IPS DF 6.9 (cell line): ENCODE results near the gene TBC1D30.
A peak's percentile ranks its signal among the peaks of the same experiment; 100 is the strongest.

Experiments used
- DNase-seq: peaks from one replicate; pipeline ENCODE4 v3.0.0-alpha.2; 2013; ENCODE audit warnings: low read depth, low spot score
- H3K27ac ChIP-seq: one replicate; pipeline ENCODE4 v1.5.1; 2013; ENCODE audit warnings: low read length, control low read depth
- H3K27me3 ChIP-seq: 2 replicates; pipeline ENCODE4 v1.6.1; 2013; ENCODE audit warnings: mild to moderate bottlenecking, low read length; ENCODE audit not compliant: control insufficient read depth, insufficient read depth
- H3K36me3 ChIP-seq: 2 replicates; pipeline ENCODE4 v1.6.1; 2013; ENCODE audit warnings: low read length; ENCODE audit not compliant: control insufficient read depth, insufficient read depth
- H3K4me1 ChIP-seq: 2 replicates; pipeline ENCODE4 v1.6.1; 2013; ENCODE audit warnings: low read length; ENCODE audit not compliant: control insufficient read depth, insufficient read depth
- H3K4me3 ChIP-seq: 2 replicates; pipeline ENCODE4 v1.5.1; 2013; ENCODE audit warnings: mild to moderate bottlenecking, low read length
- H3K9me3 ChIP-seq: 2 replicates; pipeline ENCODE4 v1.6.1; 2013; ENCODE audit warnings: low read length, inconsistent platforms; ENCODE audit not compliant: control insufficient read depth, insufficient read depth
- WGBS: extraction: QIAGEN DNeasy Blood & Tissue Kit; methylation state at CpG from one replicate; pipeline ENCODE4 v1.1.7; 2013; ENCODE audit warnings: mixed read lengths, missing lambda C conversion rate; ENCODE audit not compliant: insufficient read length, insufficient coverage; 5-methylcytosine and 5-hydroxymethylcytosine counted together

The TBC1D30 gene

GRCh38 chr12:64806593-64807460, 17.6 kb upstream of the TBC1D30 start:
- Histone ChIP-seq H3K4me1 (no peaks in the 10 kb centered on the region), H3K27ac (no peak overlapping the region), H3K36me3 (no peaks in the 10 kb centered on the region), H3K4me3 (no peak overlapping the region), H3K27me3 (no peaks in the 10 kb centered on the region), H3K9me3 (no peaks in the 10 kb centered on the region)
- WGBS: no CpG with 5 or more reads among the region's 7 CpGs
- DNase-seq: no peak

GRCh38 chr12:64808110-64808509, 16.3 kb upstream of the TBC1D30 start:
- Histone ChIP-seq H3K4me3 (no peak overlapping the region), H3K36me3 (no peaks in the 10 kb centered on the region), H3K27ac (no peak overlapping the region), H3K4me1 (no peaks in the 10 kb centered on the region), H3K27me3 (no peaks in the 10 kb centered on the region), H3K9me3 (no peaks in the 10 kb centered on the region)
- WGBS: no CpG with 5 or more reads among the region's 5 CpGs
- no peak for DNase-seq

- Histone ChIP-seq H3K4me3 (no peak overlapping the region), H3K27me3 (no peaks in the 10 kb centered on the region), H3K36me3 (no peaks in the 10 kb centered on the region), H3K4me1 (no peaks in the 10 kb centered on the region), H3K27ac (no peak overlapping the region), H3K9me3 (no peaks in the 10 kb centered on the region)
- WGBS: no CpG with 5 or more reads among the region's 1 CpG
- DNase-seq: no peak
Measured at GRCh38 chr12:64810831-64811230, 13.6 kb upstream of the TBC1D30 start.

GRCh38 chr12:64813723-64814122, 10.7 kb upstream of the TBC1D30 start:
- no CpG with 5 or more reads among the region's 3 CpGs for WGBS
- Histone ChIP-seq H3K4me3 (no peak overlapping the region), H3K36me3 (no peaks in the 10 kb centered on the region), H3K9me3 (no peaks in the 10 kb centered on the region), H3K27me3 (no peaks in the 10 kb centered on the region), H3K27ac (no peak overlapping the region), H3K4me1 (no peaks in the 10 kb centered on the region)
- DNase-seq: no peak

GRCh38 chr12:64814432-64814831, 10.0 kb upstream of the TBC1D30 start:
- Histone ChIP-seq H3K4me3 (no peak overlapping the region), H3K27ac (no peak overlapping the region), H3K36me3 (no peaks in the 10 kb centered on the region), H3K4me1 (no peaks in the 10 kb centered on the region), H3K27me3 (no peaks in the 10 kb centered on the region), H3K9me3 (no peaks in the 10 kb centered on the region)
- no CpG with 5 or more reads among the region's 2 CpGs for WGBS
- DNase-seq: no peak

- no peaks in the 10 kb centered on the region for H3K4me1 ChIP-seq
- DNase-seq: no peak
- H3K36me3 ChIP-seq: no peaks in the 10 kb centered on the region
- no peak overlapping the region for H3K4me3 ChIP-seq
- no CpG with 5 or more reads among the region's 5 CpGs for WGBS
- H3K27me3 ChIP-seq: peaks cover 9% of the 10 kb centered on the region; the same call in 1 of the 2 replicates
- no peaks in the 10 kb centered on the region for H3K9me3 ChIP-seq
- no peak overlapping the region for H3K27ac ChIP-seq
Measured at GRCh38 chr12:64819816-64820402, 4.5 kb upstream of the TBC1D30 start.

- Histone ChIP-seq H3K27me3 (peaks cover 16% of the 10 kb centered on the region), H3K36me3 (no peaks in the 10 kb centered on the region), H3K27ac (no peak overlapping the region), H3K4me1 (no peaks in the 10 kb centered on the region), H3K4me3 (no peak overlapping the region), H3K9me3 (no peaks in the 10 kb centered on the region)
- no CpG with 5 or more reads among the region's 3 CpGs for WGBS
- DNase-seq: no peak
Measured at GRCh38 chr12:64820593-64820992, 3.9 kb upstream of the TBC1D30 start.

GRCh38 chr12:64821116-64821630, 3.3 kb upstream of the TBC1D30 start:
- no CpG with 5 or more reads among the region's 5 CpGs for WGBS
- no peaks in the 10 kb centered on the region for H3K36me3 ChIP-seq

GRCh38 chr12:64824130-64824499, 332 bp upstream of the TBC1D30 start:
- no peak for DNase-seq
- no CpG with 5 or more reads among the region's 16 CpGs for WGBS
- Histone ChIP-seq H3K4me3 (peak overlapping the region; percentile 27; the same call in 1 of the 2 replicates), H3K27me3 (peaks cover 24% of the 10 kb centered on the region), H3K27ac (no peak overlapping the region), H3K36me3 (no peaks in the 10 kb centered on the region), H3K9me3 (no peaks in the 10 kb centered on the region), H3K4me1 (no peaks in the 10 kb centered on the region)

More at GRCh38 chr12:64821116-64821630, 3.3 kb upstream of the TBC1D30 start:
- no peak for DNase-seq
- no peaks in the 10 kb centered on the region for H3K9me3 ChIP-seq
- no peak overlapping the region for H3K4me3 ChIP-seq
- peaks cover 21% of the 10 kb centered on the region for H3K27me3 ChIP-seq
- no peaks in the 10 kb centered on the region for H3K4me1 ChIP-seq
- no peak overlapping the region for H3K27ac ChIP-seq

- H3K4me3 ChIP-seq: peak overlapping the region; percentile 27; the same call in 1 of the 2 replicates
- peaks cover 24% of the 10 kb centered on the region for H3K27me3 ChIP-seq
- H3K36me3 ChIP-seq: no peaks in the 10 kb centered on the region
- H3K4me1 ChIP-seq: no peaks in the 10 kb centered on the region
- DNase-seq: no peak
- WGBS: no CpG with 5 or more reads among the region's 51 CpGs
- no peaks in the 10 kb centered on the region for H3K9me3 ChIP-seq
- no peak overlapping the region for H3K27ac ChIP-seq
Measured at GRCh38 chr12:64825143-64826021, 935 bp downstream of the TBC1D30 start.
